Caco-2 (cell line): Measurements from ENCODE around the gene TCN2. TPM values are rescaled to one million over a fixed set of nuclear protein-coding genes. Genes with fewer than 3 reads are reported as not detected.

Source experiments
- BruUV-seq: library from RNA; stranded (reverse); fragments of 400-500 nt; replicated peaks from 2 replicates; lab custom pipeline; 2021; lab: Mats Ljungman, UMichigan
- CTCF ChIA-PET: fragments of 300-600 bp; sonication (Branson Sonifier 250); formaldehyde crosslinking; loops from one replicate; lab custom pipeline; 2022; ENCODE audit warnings: antibody characterized with exemption; lab: Charles Lee
- POLR2A ChIA-PET: fragments of 300-600 bp; sonication (Branson Sonifier 250); formaldehyde crosslinking; loops from one replicate; lab custom pipeline; 2022; ENCODE audit warnings: antibody characterized with exemption; lab: Charles Lee
- DNase-seq, 2 experiments: peaks; one replicate each; pipeline versions ENCODE4 v3.0.0 to v3.0.0-alpha.2; 2020 to 2022
- H3K27me3 ChIP-seq: replicated peaks from 2 replicates; pipeline ENCODE4 v1.6.0; 2011; ENCODE audit warnings: low read length; ENCODE audit not compliant: control insufficient read depth, insufficient read depth
- H3K36me3 ChIP-seq: 2 replicates; pipeline ENCODE4 v1.5.1; 2011; ENCODE audit warnings: low read length; ENCODE audit not compliant: control insufficient read depth, insufficient read depth
- H3K4me1 ChIP-seq: fragments of 250-450 bp; sonication (Bioruptor Pico); 2 replicates; pipeline ENCODE4 v1.5.1; 2020; ENCODE audit warnings: mild to moderate bottlenecking
- H3K4me3 ChIP-seq: 2 replicates; pipeline ENCODE4 v1.5.1; 2011; ENCODE audit warnings: low read depth, mild to moderate bottlenecking, control low read depth, low read length
- H3K9me3 ChIP-seq: fragments of 250-450 bp; sonication (Bioruptor Pico); 2 replicates; pipeline ENCODE4 v1.5.1; 2020; ENCODE audit warnings: mild to moderate bottlenecking, moderate library complexity
- H3K27ac Mint-ChIP-seq: one replicate; pipeline ENCODE4 v1.8.0; 2022; ENCODE audit warnings: mixed read lengths; ENCODE audit not compliant: unreplicated experiment
- H3K27me3 Mint-ChIP-seq: one replicate; pipeline ENCODE4 v1.8.0; 2022; ENCODE audit warnings: mixed read lengths; ENCODE audit not compliant: insufficient read depth, unreplicated experiment
- H3K36me3 Mint-ChIP-seq: one replicate; pipeline ENCODE4 v1.8.0; 2022; ENCODE audit warnings: mild to moderate bottlenecking, mixed read lengths; ENCODE audit not compliant: insufficient read depth, unreplicated experiment
- H3K4me1 Mint-ChIP-seq: one replicate; pipeline ENCODE4 v1.8.0; 2022; ENCODE audit warnings: low read depth, mixed read lengths; ENCODE audit not compliant: unreplicated experiment
- H3K4me3 Mint-ChIP-seq: one replicate; pipeline ENCODE4 v1.8.0; 2022; ENCODE audit warnings: mild to moderate bottlenecking, moderate library complexity, mixed read lengths; ENCODE audit not compliant: unreplicated experiment
- H3K9me3 Mint-ChIP-seq: one replicate; pipeline ENCODE4 v1.8.0; 2022; ENCODE audit warnings: mixed read lengths; ENCODE audit not compliant: unreplicated experiment
- CTCF ChIP-seq, 2 experiments: fragments of 200-600 bp in 1 of 2; IDR thresholded peaks; 1 replicate in 1 of 2; 2 replicates in 1 of 2; pipeline versions ENCODE4 v1.5.1 to v1.8.0; 2011 to 2022; ENCODE audit warnings: antibody characterized with exemption in 1 of 2, control low read depth in 1 of 2, inconsistent platforms in 1 of 2, low read depth in 1 of 2, low read length in 1 of 2, mild to moderate bottlenecking in 1 of 2, moderate library complexity in 1 of 2; ENCODE audit not compliant: insufficient read depth in 1 of 2, severe bottlenecking in 1 of 2, unreplicated experiment in 1 of 2
- intact Hi-C: fragments of 100-400 bp; cut with micrococcal nuclease; formaldehyde crosslinking; loops from one replicate; pipeline ENCODE4 v1.10.0; 2022; ENCODE audit not compliant: unreplicated experiment
- total RNA-seq: library from RNA; stranded (reverse); gene quantifications from 2 replicates; pipeline ENCODE4 v1.2.3, GENCODE V29; 2022

Gene TCN2
- total RNA-seq, 1 experiment from 2014 or later, result 13.8 TPM

- Histone ChIP-seq H3K4me3 (no peak overlapping the region), H3K36me3 (no peaks in the 10 kb centered on the region), H3K9me3 (no peaks in the 10 kb centered on the region), H3K27me3 (no peaks in the 10 kb centered on the region), H3K4me1 (no peaks in the 10 kb centered on the region)
- Mint-ChIP-seq H3K36me3 (no peaks in the 10 kb centered on the region), H3K4me3 (no peak overlapping the region), H3K4me1 (no peaks in the 10 kb centered on the region), H3K27ac (no peak overlapping the region), H3K9me3 (no peaks in the 10 kb centered on the region), H3K27me3 (no peaks in the 10 kb centered on the region)
- intact Hi-C loops, result no loop called here
- CTCF ChIA-PET, result interaction anchor here (0.6 to 1.0 kb wide), 2 partner anchors 17 to 104 kb away, joined by 3 read pairs; partner anchors contain the start of gene DUSP18
- BruUV-seq, result no TSS peak
- no peak for DNase-seq
- POLR2A ChIA-PET, result interaction anchor here (0.6 kb wide), 1 partner anchor 324 kb away, joined by 3 read pairs; the partner anchor contains the start of gene TBC1D10A
- TF ChIP-seq CTCF (IDR thresholded peaks at IDR 0.05; ENCODE audit: insufficient read depth in 1 of 2, low read depth in 1 of 2, low read length in 1 of 2, severe bottlenecking in 1 of 2, unreplicated experiment in 1 of 2), result no peak
Observed at GRCh38 chr22:30650508-30651116, 43.6 kb downstream of the TCN2 start.

- DNase-seq, result no peak
- intact Hi-C loops, result no loop called here
- Mint-ChIP-seq H3K9me3 (no peaks in the 10 kb centered on the region), H3K27ac (no peak overlapping the region), H3K36me3 (no peaks in the 10 kb centered on the region), H3K27me3 (no peaks in the 10 kb centered on the region), H3K4me1 (no peaks in the 10 kb centered on the region), H3K4me3 (no peak overlapping the region)
- TF ChIP-seq CTCF (IDR thresholded peaks at IDR 0.05; ENCODE audit: insufficient read depth in 1 of 2, low read depth in 1 of 2, low read length in 1 of 2, severe bottlenecking in 1 of 2, unreplicated experiment in 1 of 2), result no peak
- ChIA-PET POLR2A (no interaction called here), CTCF (no interaction called here)
- H3K9me3 ChIP-seq, result no peaks in the 10 kb centered on the region
- H3K4me1 ChIP-seq, result no peaks in the 10 kb centered on the region
- BruUV-seq, result no TSS peak
- no peaks in the 10 kb centered on the region for H3K27me3 ChIP-seq
- H3K36me3 ChIP-seq, result no peaks in the 10 kb centered on the region
- no peak overlapping the region for H3K4me3 ChIP-seq
Observed at GRCh38 chr22:30652852-30653251, 45.9 kb downstream of the TCN2 start.

GRCh38 chr22:30654361-30654760 lies 47.4 kb downstream of the TCN2 start:
- ChIA-PET CTCF (no interaction called here), POLR2A (no interaction called here)
- H3K27me3 ChIP-seq, result no peaks in the 10 kb centered on the region
- Mint-ChIP-seq H3K27ac (no peak overlapping the region), H3K9me3 (no peaks in the 10 kb centered on the region), H3K4me3 (no peak overlapping the region), H3K27me3 (no peaks in the 10 kb centered on the region), H3K36me3 (no peaks in the 10 kb centered on the region), H3K4me1 (no peaks in the 10 kb centered on the region)
- DNase-seq, result no peak
- intact Hi-C loops, result no loop called here
- no peaks in the 10 kb centered on the region for H3K9me3 ChIP-seq
- H3K4me1 ChIP-seq, result no peaks in the 10 kb centered on the region
- no peaks in the 10 kb centered on the region for H3K36me3 ChIP-seq
- no peak for TF ChIP-seq CTCF (IDR thresholded peaks at IDR 0.05; ENCODE audit: insufficient read depth in 1 of 2, low read depth in 1 of 2, low read length in 1 of 2, severe bottlenecking in 1 of 2, unreplicated experiment in 1 of 2)
- BruUV-seq, result no TSS peak
- no peak overlapping the region for H3K4me3 ChIP-seq
